ENCODE measurements around the gene KANSL1. TPM values are rescaled to one million over a fixed set of nuclear protein-coding genes. Genes with fewer than 3 reads are reported as not detected.

Gene KANSL1
- total and polyA plus RNA-seq, 10 of the 15 experiments (the other 5 are each of a cell fraction or from before 2014, with no cell fraction given) = 4.7 to 60.6 (median 28.0) TPM

GRCh38 chr17:46192439-46193150, 634 bp downstream of the KANSL1 start (continued):
- TF ChIP-seq, protein P1, sequence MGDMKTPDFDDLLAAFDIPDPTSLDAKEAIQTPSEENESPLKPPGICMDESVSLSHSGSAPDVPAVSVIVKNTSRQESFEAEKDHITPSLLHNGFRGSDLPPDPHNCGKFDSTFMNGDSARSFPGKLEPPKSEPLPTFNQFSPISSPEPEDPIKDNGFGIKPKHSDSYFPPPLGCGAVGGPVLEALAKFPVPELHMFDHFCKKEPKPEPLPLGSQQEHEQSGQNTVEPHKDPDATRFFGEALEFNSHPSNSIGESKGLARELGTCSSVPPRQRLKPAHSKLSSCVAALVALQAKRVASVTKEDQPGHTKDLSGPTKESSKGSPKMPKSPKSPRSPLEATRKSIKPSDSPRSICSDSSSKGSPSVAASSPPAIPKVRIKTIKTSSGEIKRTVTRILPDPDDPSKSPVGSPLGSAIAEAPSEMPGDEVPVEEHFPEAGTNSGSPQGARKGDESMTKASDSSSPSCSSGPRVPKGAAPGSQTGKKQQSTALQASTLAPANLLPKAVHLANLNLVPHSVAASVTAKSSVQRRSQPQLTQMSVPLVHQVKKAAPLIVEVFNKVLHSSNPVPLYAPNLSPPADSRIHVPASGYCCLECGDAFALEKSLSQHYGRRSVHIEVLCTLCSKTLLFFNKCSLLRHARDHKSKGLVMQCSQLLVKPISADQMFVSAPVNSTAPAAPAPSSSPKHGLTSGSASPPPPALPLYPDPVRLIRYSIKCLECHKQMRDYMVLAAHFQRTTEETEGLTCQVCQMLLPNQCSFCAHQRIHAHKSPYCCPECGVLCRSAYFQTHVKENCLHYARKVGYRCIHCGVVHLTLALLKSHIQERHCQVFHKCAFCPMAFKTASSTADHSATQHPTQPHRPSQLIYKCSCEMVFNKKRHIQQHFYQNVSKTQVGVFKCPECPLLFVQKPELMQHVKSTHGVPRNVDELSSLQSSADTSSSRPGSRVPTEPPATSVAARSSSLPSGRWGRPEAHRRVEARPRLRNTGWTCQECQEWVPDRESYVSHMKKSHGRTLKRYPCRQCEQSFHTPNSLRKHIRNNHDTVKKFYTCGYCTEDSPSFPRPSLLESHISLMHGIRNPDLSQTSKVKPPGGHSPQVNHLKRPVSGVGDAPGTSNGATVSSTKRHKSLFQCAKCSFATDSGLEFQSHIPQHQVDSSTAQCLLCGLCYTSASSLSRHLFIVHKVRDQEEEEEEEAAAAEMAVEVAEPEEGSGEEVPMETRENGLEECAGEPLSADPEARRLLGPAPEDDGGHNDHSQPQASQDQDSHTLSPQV (IDR thresholded peaks at IDR 0.05) = no peak
- TF ChIP-seq MLLT1 (IDR thresholded peaks at IDR 0.05) (peak; percentile 67; the same call in 1 of the 2 replicates), ZNF24 (IDR thresholded peaks at IDR 0.05) (no peak), CEBPZ (IDR thresholded peaks at IDR 0.05; ENCODE audit: low read depth, low read length) (no peak), CBX5 (IDR thresholded peaks at IDR 0.05; ENCODE audit: low read depth) (no peak), NFIC (IDR thresholded peaks at IDR 0.05; ENCODE audit: low read depth, low read length) (no peak), CHD2 (IDR thresholded peaks at IDR 0.05; ENCODE audit: borderline replicate concordance, low read depth, low read length) (no peak; the same call in 1 of the 2 replicates), ZNF622 (IDR thresholded peaks at IDR 0.05) (no peak), KLF5 (IDR thresholded peaks at IDR 0.05; ENCODE audit: partially characterized antibody) (no peak), EP300 (IDR thresholded peaks at IDR 0.05; ENCODE audit: borderline replicate concordance in 1 of 2, control insufficient read depth in 1 of 2, low read depth in 2 of 2, low read length in 2 of 2) (no peak), HDAC6 (IDR thresholded peaks at IDR 0.05; ENCODE audit: unreplicated experiment) (no peak)
- TF ChIP-seq, protein P2, sequence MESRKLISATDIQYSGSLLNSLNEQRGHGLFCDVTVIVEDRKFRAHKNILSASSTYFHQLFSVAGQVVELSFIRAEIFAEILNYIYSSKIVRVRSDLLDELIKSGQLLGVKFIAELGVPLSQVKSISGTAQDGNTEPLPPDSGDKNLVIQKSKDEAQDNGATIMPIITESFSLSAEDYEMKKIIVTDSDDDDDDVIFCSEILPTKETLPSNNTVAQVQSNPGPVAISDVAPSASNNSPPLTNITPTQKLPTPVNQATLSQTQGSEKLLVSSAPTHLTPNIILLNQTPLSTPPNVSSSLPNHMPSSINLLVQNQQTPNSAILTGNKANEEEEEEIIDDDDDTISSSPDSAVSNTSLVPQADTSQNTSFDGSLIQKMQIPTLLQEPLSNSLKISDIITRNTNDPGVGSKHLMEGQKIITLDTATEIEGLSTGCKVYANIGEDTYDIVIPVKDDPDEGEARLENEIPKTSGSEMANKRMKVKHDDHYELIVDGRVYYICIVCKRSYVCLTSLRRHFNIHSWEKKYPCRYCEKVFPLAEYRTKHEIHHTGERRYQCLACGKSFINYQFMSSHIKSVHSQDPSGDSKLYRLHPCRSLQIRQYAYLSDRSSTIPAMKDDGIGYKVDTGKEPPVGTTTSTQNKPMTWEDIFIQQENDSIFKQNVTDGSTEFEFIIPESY (IDR thresholded peaks at IDR 0.05) = no peak
- TF ChIP-seq, protein P3, sequence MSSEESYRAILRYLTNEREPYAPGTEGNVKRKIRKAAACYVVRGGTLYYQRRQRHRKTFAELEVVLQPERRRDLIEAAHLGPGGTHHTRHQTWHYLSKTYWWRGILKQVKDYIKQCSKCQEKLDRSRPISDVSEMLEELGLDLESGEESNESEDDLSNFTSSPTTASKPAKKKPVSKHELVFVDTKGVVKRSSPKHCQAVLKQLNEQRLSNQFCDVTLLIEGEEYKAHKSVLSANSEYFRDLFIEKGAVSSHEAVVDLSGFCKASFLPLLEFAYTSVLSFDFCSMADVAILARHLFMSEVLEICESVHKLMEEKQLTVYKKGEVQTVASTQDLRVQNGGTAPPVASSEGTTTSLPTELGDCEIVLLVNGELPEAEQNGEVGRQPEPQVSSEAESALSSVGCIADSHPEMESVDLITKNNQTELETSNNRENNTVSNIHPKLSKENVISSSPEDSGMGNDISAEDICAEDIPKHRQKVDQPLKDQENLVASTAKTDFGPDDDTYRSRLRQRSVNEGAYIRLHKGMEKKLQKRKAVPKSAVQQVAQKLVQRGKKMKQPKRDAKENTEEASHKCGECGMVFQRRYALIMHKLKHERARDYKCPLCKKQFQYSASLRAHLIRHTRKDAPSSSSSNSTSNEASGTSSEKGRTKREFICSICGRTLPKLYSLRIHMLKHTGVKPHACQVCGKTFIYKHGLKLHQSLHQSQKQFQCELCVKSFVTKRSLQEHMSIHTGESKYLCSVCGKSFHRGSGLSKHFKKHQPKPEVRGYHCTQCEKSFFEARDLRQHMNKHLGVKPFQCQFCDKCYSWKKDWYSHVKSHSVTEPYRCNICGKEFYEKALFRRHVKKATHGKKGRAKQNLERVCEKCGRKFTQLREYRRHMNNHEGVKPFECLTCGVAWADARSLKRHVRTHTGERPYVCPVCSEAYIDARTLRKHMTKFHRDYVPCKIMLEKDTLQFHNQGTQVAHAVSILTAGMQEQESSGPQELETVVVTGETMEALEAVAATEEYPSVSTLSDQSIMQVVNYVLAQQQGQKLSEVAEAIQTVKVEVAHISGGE (CRISPR knock-in tag; IDR thresholded peaks at IDR 0.05) = no peak
